Lower lobe of right lung (tissue), 2 donors: ENCODE results near the gene SMYD3. TPM values are rescaled to one million over a fixed set of nuclear protein-coding genes. Genes with fewer than 3 reads are reported as not detected.
"Not testable (repeated sequence)": the region's sequence is repeated elsewhere in the genome, so short reads cannot be mapped to it uniquely, and the experiment has no call there.

ENCODE experiments used
- ATAC-seq, 2 donors: fragments of 200-7000 bp; cut with Tn5 transposase; one replicate each; pipeline ENCODE4 v1.9.1; 2020 to 2022; ENCODE audit warnings: mild to moderate bottlenecking in 2 of 2, moderate library complexity in 2 of 2
- DNase-seq: peaks from one replicate; pipeline ENCODE4 v3.0.0-alpha.2; 2020
- H3K27ac ChIP-seq: fragments of 200-600 bp; one replicate; pipeline ENCODE4 v1.8.0; 2022
- H3K27me3 ChIP-seq: fragments of 200-600 bp; one replicate; pipeline ENCODE4 v1.8.0; 2022; ENCODE audit warnings: low read depth
- H3K36me3 ChIP-seq: fragments of 200-600 bp; one replicate; pipeline ENCODE4 v1.8.0; 2022; ENCODE audit warnings: mild to moderate bottlenecking
- H3K4me1 ChIP-seq: fragments of 200-600 bp; one replicate; pipeline ENCODE4 v1.8.0; 2022
- H3K4me3 ChIP-seq: fragments of 200-600 bp; one replicate; pipeline ENCODE4 v1.8.0; 2022; ENCODE audit warnings: mild to moderate bottlenecking
- H3K9me3 ChIP-seq: fragments of 200-600 bp; one replicate; pipeline ENCODE4 v1.8.0; 2022
- intact Hi-C: fragments of 100-400 bp; cut with DNase I; formaldehyde crosslinking; loops from one replicate; pipeline ENCODE4 v1.11.0; 2022
- total RNA-seq: library from RNA; stranded (reverse); fragmentation: NEBNext Ultra II Directional; extraction: Animal tissue kit (Norgen Biotek cat#: 25700); gene quantifications from one replicate; pipeline ENCODE4 v1.2.1, GENCODE V29; 2021
- TF ChIP-seq, protein P1 (sequence below): fragments of 200-600 bp; IDR thresholded peaks from one replicate; pipeline ENCODE4 v1.8.0; 2022; ENCODE audit warnings: antibody characterized with exemption, mild to moderate bottlenecking
- donor health status: DM: no; HTN: yes; CAD: no; lungs with severe emphysema.

The SMYD3 gene
- total RNA-seq, 1 donor from 2014 or later = 20.5 TPM

DNA sequence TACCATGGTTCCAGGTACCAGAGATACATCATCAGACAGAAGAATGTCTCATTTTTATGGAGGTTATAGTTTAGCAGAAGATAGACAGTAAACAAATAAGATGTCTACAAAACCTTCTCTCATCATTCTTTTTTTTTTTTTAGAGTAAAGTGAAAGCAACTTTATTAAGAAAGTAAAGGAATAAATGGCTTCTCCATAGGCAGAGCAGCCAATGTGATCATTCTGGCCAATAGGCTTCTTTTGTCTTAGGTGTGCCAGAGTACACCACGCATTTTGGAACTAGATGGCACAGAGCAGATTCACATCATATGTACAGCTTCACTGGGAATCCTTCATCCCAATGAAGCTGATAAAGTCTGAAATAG, 428.2 kb downstream of the SMYD3 start:
- DNase-seq (no peak), ATAC-seq (no peak)
- no peaks in the 10 kb centered on the region for H3K36me3 ChIP-seq
- H3K4me3 ChIP-seq = no peak overlapping the region
- H3K4me1 ChIP-seq = no peaks in the 10 kb centered on the region
- no peak overlapping the region for H3K27ac ChIP-seq
- TF ChIP-seq, protein P1, sequence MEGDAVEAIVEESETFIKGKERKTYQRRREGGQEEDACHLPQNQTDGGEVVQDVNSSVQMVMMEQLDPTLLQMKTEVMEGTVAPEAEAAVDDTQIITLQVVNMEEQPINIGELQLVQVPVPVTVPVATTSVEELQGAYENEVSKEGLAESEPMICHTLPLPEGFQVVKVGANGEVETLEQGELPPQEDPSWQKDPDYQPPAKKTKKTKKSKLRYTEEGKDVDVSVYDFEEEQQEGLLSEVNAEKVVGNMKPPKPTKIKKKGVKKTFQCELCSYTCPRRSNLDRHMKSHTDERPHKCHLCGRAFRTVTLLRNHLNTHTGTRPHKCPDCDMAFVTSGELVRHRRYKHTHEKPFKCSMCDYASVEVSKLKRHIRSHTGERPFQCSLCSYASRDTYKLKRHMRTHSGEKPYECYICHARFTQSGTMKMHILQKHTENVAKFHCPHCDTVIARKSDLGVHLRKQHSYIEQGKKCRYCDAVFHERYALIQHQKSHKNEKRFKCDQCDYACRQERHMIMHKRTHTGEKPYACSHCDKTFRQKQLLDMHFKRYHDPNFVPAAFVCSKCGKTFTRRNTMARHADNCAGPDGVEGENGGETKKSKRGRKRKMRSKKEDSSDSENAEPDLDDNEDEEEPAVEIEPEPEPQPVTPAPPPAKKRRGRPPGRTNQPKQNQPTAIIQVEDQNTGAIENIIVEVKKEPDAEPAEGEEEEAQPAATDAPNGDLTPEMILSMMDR = no peak
- H3K27me3 ChIP-seq = no peaks in the 10 kb centered on the region
- peaks cover 7% of the 10 kb centered on the region for H3K9me3 ChIP-seq
- intact Hi-C loops = no loop called here

DNA sequence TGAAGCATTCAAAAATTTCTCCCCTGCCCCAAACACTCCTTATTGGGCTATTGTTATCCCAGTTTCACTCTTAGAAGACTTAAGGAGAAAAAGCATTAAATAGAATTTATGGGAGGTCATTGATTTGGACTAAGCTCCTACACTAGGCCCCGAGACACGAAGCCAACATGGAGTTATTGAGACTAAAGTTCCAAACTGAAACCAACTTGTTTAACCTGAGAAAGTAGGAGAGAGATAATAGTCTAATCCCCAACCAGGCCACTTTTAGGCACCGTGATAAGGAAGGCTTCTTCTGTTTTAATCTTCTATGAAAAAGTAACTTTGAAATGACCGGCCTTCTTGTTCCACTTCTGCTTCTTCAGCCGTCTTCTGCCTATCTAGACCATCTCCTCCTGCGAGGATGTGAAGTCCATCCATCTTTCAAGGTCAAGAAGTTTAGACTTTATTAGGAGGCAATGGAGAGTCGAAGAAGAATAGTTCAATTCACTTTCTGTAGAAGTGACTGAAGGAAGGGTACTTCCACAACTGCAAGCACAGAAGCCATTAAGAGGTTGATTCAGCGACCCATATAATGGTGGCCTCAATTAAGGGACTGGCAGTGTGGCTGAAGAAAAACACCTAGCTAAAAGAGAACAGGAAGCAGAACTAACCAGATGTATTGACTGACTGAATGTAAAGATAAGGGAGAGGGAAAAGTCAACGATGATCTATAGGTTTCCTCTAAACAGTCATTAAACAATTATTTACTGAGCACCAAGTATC, 428.8 kb downstream of the SMYD3 start:
- DNase-seq (no peak), ATAC-seq (no peak)
- Histone ChIP-seq H3K27ac (no peak overlapping the region), H3K27me3 (no peaks in the 10 kb centered on the region), H3K9me3 (peaks cover 7% of the 10 kb centered on the region), H3K4me1 (no peaks in the 10 kb centered on the region), H3K4me3 (no peak overlapping the region), H3K36me3 (no peaks in the 10 kb centered on the region)
- TF ChIP-seq, protein P1 = no peak
- intact Hi-C loops = no loop called here

DNA sequence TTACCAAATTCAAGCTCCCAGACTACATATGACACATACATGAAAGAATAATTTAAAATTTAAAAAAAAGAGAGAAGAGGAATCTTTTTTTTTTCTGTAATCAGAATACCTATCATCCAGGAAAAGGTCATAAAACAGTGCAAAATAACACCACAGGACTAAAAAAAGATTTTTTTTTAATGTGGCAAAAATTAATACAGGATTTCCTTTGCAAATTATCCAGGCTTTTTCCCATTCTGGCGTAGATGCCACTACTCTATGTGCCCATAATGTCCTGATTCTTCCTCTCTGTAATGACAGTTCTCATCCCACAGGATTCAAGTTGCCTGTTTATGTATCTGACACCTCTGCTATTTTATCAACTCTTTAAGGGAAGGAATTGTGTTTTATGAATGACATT, 429.6 kb downstream of the SMYD3 start:
- intact Hi-C loops = no loop called here
- TF ChIP-seq, protein P1 = no peak
- ATAC-seq = no peak

DNA sequence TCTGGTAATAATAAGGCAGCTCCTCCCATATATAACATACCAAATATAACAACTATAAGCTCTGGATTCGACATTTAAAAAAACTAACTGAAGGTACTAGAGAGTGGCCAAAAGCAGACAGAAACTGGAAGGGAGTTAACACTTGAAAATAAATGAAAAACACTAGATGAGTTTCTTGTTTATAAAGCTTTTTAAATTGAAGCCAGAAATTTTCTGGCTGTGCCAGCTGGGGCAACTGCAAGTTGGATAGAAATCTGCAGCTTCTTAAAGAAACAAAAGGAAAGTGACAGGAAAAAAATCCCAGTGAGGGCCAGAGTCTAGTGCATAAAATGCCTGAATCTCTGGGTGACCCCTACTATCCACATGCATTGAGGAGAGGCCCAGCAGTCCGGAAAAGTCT, 432.7 kb downstream of the SMYD3 start:
- TF ChIP-seq, protein P1 = no peak
- H3K27ac ChIP-seq = no peak overlapping the region

More for the DNA sequence above, 429.6 kb downstream of the SMYD3 start:
- Histone ChIP-seq H3K27me3 (no peaks in the 10 kb centered on the region), H3K4me1 (no peaks in the 10 kb centered on the region), H3K4me3 (no peak overlapping the region), H3K9me3 (peaks cover 3% of the 10 kb centered on the region), H3K27ac (no peak overlapping the region), H3K36me3 (no peaks in the 10 kb centered on the region)
- DNase-seq = no peak

DNA sequence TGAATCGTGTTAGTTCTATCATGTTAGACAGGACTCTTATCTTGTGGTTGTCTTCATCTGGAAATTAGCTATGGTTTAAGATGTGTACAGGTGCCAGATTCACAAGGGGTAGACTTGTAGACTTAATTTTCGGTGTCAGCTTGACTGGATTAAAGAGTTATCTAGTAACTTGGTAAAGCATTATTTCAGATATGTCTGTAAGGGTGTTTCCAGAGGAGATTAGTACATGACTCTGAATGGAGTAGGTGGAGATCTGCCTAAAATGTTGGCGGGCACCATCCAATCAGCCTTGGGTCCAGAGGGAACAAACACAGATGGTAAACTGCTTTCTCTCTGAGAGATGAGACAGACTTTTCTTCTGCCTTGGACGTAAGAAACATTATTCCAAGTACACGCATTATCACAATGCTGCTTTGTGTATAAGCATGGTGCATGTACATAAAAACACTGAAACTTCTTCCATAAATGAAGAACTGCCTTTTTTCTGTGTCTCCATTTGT, 434.6 kb downstream of the SMYD3 start:
- Histone ChIP-seq H3K4me1 (no peaks in the 10 kb centered on the region), H3K27me3 (no peaks in the 10 kb centered on the region), H3K36me3 (no peaks in the 10 kb centered on the region), H3K4me3 (no peak overlapping the region), H3K27ac (no peak overlapping the region), H3K9me3 (no peaks in the 10 kb centered on the region)
- intact Hi-C loops = no loop called here
- TF ChIP-seq, protein P1 = no peak
- no peak for ATAC-seq
- DNase-seq = no peak

More for the DNA sequence above, 432.7 kb downstream of the SMYD3 start:
- ATAC-seq = no peak
- H3K4me3 ChIP-seq = no peak overlapping the region
- H3K27me3 ChIP-seq = no peaks in the 10 kb centered on the region
- H3K36me3 ChIP-seq = no peaks in the 10 kb centered on the region
- intact Hi-C loops = no loop called here
- no peaks in the 10 kb centered on the region for H3K9me3 ChIP-seq
- H3K4me1 ChIP-seq = no peaks in the 10 kb centered on the region
- DNase-seq = no peak

DNA sequence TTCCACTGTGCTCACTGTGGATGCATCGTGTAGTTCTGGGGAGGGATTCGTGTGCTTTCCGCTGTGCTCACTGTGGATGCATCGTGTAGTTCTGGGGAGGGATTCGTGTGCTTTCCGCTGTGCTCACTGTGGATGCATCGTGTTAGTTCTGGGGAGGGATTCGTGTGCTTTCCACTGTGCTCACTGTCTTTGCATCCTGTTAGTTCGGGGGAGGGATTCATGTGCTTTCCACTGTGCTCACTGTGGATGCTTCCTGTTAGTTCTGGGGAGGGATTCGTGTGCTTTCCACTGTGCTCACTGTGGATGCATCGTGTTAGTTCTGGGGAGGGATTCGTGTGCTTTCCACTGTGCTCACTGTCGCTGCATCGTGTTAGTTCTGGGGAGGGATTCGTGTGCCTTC, 435.1 kb downstream of the SMYD3 start:
- not testable (repeated sequence) for H3K27ac ChIP-seq, H3K4me1 ChIP-seq

DNA sequence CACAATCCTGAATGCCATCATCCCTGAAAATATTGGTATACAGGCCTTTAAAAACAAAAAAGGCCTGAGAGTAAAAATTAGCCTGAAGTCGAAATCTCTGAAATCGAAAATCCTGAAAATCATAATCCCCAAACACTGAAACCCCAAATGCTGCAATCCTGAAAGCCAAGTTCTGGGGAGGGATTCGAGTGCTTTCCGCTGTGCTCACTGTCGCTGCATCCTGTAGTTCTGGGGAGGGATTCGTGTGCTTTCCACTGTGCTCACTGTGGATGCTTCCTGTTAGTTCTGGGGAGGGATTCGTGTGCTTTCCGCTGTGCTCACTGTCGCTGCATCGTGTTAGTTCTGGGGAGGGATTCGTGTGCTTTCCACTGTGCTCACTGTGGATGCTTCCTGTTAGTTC, 435.5 kb downstream of the SMYD3 start:
- ATAC-seq, DNase-seq, H3K9me3 ChIP-seq, H3K27me3 ChIP-seq, H3K27ac ChIP-seq, H3K36me3 ChIP-seq, H3K4me1 ChIP-seq, intact Hi-C loops, H3K4me3 ChIP-seq: not testable (repeated sequence)

More for the DNA sequence above, 435.1 kb downstream of the SMYD3 start:
- intact Hi-C loops, H3K4me3 ChIP-seq, H3K9me3 ChIP-seq, DNase-seq, ATAC-seq, H3K36me3 ChIP-seq, H3K27me3 ChIP-seq: not testable (repeated sequence)
